Measurements from ENCODE around the gene P2RY8.

The P2RY8 gene

GRCh38 chrX:1519022-1519497 is 17.9 kb downstream of the P2RY8 start:
- H3K4me1 Mint-ChIP-seq = peaks cover 52 to 78% of the 10 kb centered on the region in 2 donors
- DNase-seq (no peak), ATAC-seq (replicated peaks) (no peak)
- peak overlapping the region; percentile 1 to 22 for H3K4me3 Mint-ChIP-seq
- H3K9me3 Mint-ChIP-seq = peaks cover 13 to 25% of the 10 kb centered on the region in 2 donors
- peaks cover 40 to 60% of the 10 kb centered on the region in 2 donors for H3K36me3 Mint-ChIP-seq
- H3K27ac Mint-ChIP-seq = peak overlapping the region; percentile 99
- no peaks in the 10 kb centered on the region for H3K27me3 Mint-ChIP-seq

- Mint-ChIP-seq H3K4me1 (peaks cover 55 to 78% of the 10 kb centered on the region in 2 donors), H3K9me3 (peaks cover 16 to 31% of the 10 kb centered on the region in 2 donors), H3K27me3 (no peaks in the 10 kb centered on the region), H3K36me3 (peaks cover 45 to 66% of the 10 kb centered on the region in 2 donors), H3K27ac (peak overlapping the region; percentile 99), H3K4me3 (peak overlapping the region; percentile 22 to 60)
- DNase-seq (no peak), ATAC-seq (replicated peaks) (no peak)
Observed at GRCh38 chrX:1518512-1518911, 18.5 kb downstream of the P2RY8 start.

GRCh38 chrX:1516596-1517104 is 20.3 kb downstream of the P2RY8 start:
- DNase-seq (no peak), ATAC-seq (replicated peaks) (no peak)
- Mint-ChIP-seq H3K4me3 (no peak overlapping the region), H3K36me3 (peaks cover 59 to 75% of the 10 kb centered on the region in 2 donors), H3K4me1 (peaks cover 50 to 65% of the 10 kb centered on the region in 2 donors), H3K9me3 (peaks cover 23 to 38% of the 10 kb centered on the region in 2 donors), H3K27me3 (no peaks in the 10 kb centered on the region), H3K27ac (peak overlapping the region; percentile 87)

- H3K27me3 Mint-ChIP-seq = no peaks in the 10 kb centered on the region
- H3K4me1 Mint-ChIP-seq = peaks cover 18% of the 10 kb centered on the region in 2 donors
- H3K9me3 Mint-ChIP-seq = peaks cover 14 to 17% of the 10 kb centered on the region in 2 donors
- ATAC-seq (replicated peaks) (no peak), DNase-seq (no peak)
- H3K4me3 Mint-ChIP-seq = no peak overlapping the region
- peak overlapping the region; percentile 25 for H3K27ac Mint-ChIP-seq
- H3K36me3 Mint-ChIP-seq = peaks cover 47 to 53% of the 10 kb centered on the region in 2 donors
Observed at GRCh38 chrX:1511829-1512228, 25.2 kb downstream of the P2RY8 start.

GRCh38 chrX:1511150-1511549 is 25.8 kb downstream of the P2RY8 start:
- Mint-ChIP-seq H3K36me3 (peaks cover 52% of the 10 kb centered on the region in 2 donors), H3K4me1 (peaks cover 12 to 14% of the 10 kb centered on the region in 2 donors), H3K27me3 (no peaks in the 10 kb centered on the region), H3K27ac (peak overlapping the region; percentile 49), H3K9me3 (peaks cover 14 to 17% of the 10 kb centered on the region in 2 donors), H3K4me3 (no peak overlapping the region)
- no peak for DNase-seq
- no peak for ATAC-seq (replicated peaks)

- ATAC-seq (replicated peaks) (peak; percentile 81 to 84), DNase-seq (peak; percentile 79)
- peaks cover 24 to 29% of the 10 kb centered on the region in 2 donors for H3K4me1 Mint-ChIP-seq
- H3K27me3 Mint-ChIP-seq = no peaks in the 10 kb centered on the region
- H3K27ac Mint-ChIP-seq = no peak overlapping the region
- H3K9me3 Mint-ChIP-seq = peaks cover 5 to 7% of the 10 kb centered on the region in 2 donors
- peak overlapping the region in 1 of 2 donors; percentile 26 for H3K4me3 Mint-ChIP-seq
- H3K36me3 Mint-ChIP-seq = peaks cover 47 to 49% of the 10 kb centered on the region in 2 donors
Observed at GRCh38 chrX:1507511-1508463, 29.2 kb downstream of the P2RY8 start.

GRCh38 chrX:1506916-1507315 is 30.1 kb downstream of the P2RY8 start:
- Mint-ChIP-seq H3K27me3 (no peaks in the 10 kb centered on the region), H3K9me3 (peaks cover 5 to 7% of the 10 kb centered on the region in 2 donors), H3K4me3 (no peak overlapping the region), H3K36me3 (peaks cover 49 to 50% of the 10 kb centered on the region in 2 donors), H3K4me1 (peaks cover 32 to 38% of the 10 kb centered on the region in 2 donors), H3K27ac (no peak overlapping the region)
- ATAC-seq (replicated peaks) (no peak), DNase-seq (no peak)

GRCh38 chrX:1502853-1503252 is 34.1 kb downstream of the P2RY8 start:
- peak overlapping the region; percentile 97 for H3K27ac Mint-ChIP-seq
- no peak for ATAC-seq (replicated peaks)
- no peaks in the 10 kb centered on the region for H3K27me3 Mint-ChIP-seq
- H3K4me1 Mint-ChIP-seq = peaks cover 37 to 66% of the 10 kb centered on the region in 2 donors
- DNase-seq = no peak
- H3K4me3 Mint-ChIP-seq = peak overlapping the region; percentile 66 to 70
- H3K36me3 Mint-ChIP-seq = peaks cover 45 to 53% of the 10 kb centered on the region in 2 donors
- no peaks in the 10 kb centered on the region for H3K9me3 Mint-ChIP-seq

- ATAC-seq (replicated peaks) (peak; percentile 79 to 84), DNase-seq (peak; percentile 86)
- H3K27me3 Mint-ChIP-seq = no peaks in the 10 kb centered on the region
- H3K9me3 Mint-ChIP-seq = no peaks in the 10 kb centered on the region
- peaks cover 41 to 72% of the 10 kb centered on the region in 2 donors for H3K4me1 Mint-ChIP-seq
- peak overlapping the region; percentile 97 for H3K27ac Mint-ChIP-seq
- peaks cover 42 to 51% of the 10 kb centered on the region in 2 donors for H3K36me3 Mint-ChIP-seq
- H3K4me3 Mint-ChIP-seq = peak overlapping the region; percentile 66 to 70
Observed at GRCh38 chrX:1502241-1502640, 34.7 kb downstream of the P2RY8 start.

GRCh38 chrX:1500701-1501624 is 36.0 kb downstream of the P2RY8 start:
- peaks cover 30 to 53% of the 10 kb centered on the region in 2 donors for H3K36me3 Mint-ChIP-seq
- H3K27ac Mint-ChIP-seq = peak overlapping the region; percentile 91
- no peaks in the 10 kb centered on the region for H3K27me3 Mint-ChIP-seq
- ATAC-seq (replicated peaks) (peak; percentile 56 to 58), DNase-seq (peak; percentile 60)
- H3K4me1 Mint-ChIP-seq = peaks cover 43 to 85% of the 10 kb centered on the region in 2 donors
- peak overlapping the region; percentile 32 to 61 for H3K4me3 Mint-ChIP-seq
- no peaks in the 10 kb centered on the region for H3K9me3 Mint-ChIP-seq

- H3K9me3 Mint-ChIP-seq = peaks cover 10 to 13% of the 10 kb centered on the region in 2 donors
- peaks cover 27 to 51% of the 10 kb centered on the region in 2 donors for H3K36me3 Mint-ChIP-seq
- ATAC-seq (replicated peaks) (no peak), DNase-seq (no peak)
- peaks cover 58 to 90% of the 10 kb centered on the region in 2 donors for H3K4me1 Mint-ChIP-seq
- H3K4me3 Mint-ChIP-seq = no peak overlapping the region
- no peaks in the 10 kb centered on the region for H3K27me3 Mint-ChIP-seq
- H3K27ac Mint-ChIP-seq = peak overlapping the region; percentile 76
Observed at GRCh38 chrX:1496076-1496475, 40.9 kb downstream of the P2RY8 start.

GRCh38 chrX:1493877-1494510 is 43.0 kb downstream of the P2RY8 start:
- peaks cover 54 to 76% of the 10 kb centered on the region in 2 donors for H3K4me1 Mint-ChIP-seq
- H3K36me3 Mint-ChIP-seq = peaks cover 27 to 51% of the 10 kb centered on the region in 2 donors
- peak overlapping the region; percentile 81 to 84 for H3K4me3 Mint-ChIP-seq
- H3K27me3 Mint-ChIP-seq = no peaks in the 10 kb centered on the region
- peak; percentile 68 for DNase-seq
- peaks cover 10 to 13% of the 10 kb centered on the region in 2 donors for H3K9me3 Mint-ChIP-seq
- ATAC-seq (replicated peaks) = peak; percentile 81 to 84
- H3K27ac Mint-ChIP-seq = peak overlapping the region; percentile 87

- ATAC-seq (replicated peaks) = no peak
- Mint-ChIP-seq H3K27me3 (no peaks in the 10 kb centered on the region), H3K27ac (peak overlapping the region; percentile 87), H3K9me3 (peaks cover 10 to 13% of the 10 kb centered on the region in 2 donors), H3K4me3 (peak overlapping the region; percentile 81 to 84), H3K36me3 (peaks cover 27 to 54% of the 10 kb centered on the region in 2 donors), H3K4me1 (peaks cover 53 to 75% of the 10 kb centered on the region in 2 donors)
- DNase-seq = no peak
Observed at GRCh38 chrX:1493412-1493811, 43.6 kb downstream of the P2RY8 start.
